HG03565 (cell line): ENCODE results near the gene KAZN.

Source experiments
- ATAC-seq: cut with Tn5 transposase; IDR thresholded peaks from one replicate; pipeline ENCODE4 v1.9.1; 2021; ENCODE audit warnings: mild to moderate bottlenecking, moderate library complexity; ENCODE audit not compliant: unreplicated experiment

KAZN gene

GRCh38 chr1:14639291-14640050 is 41.0 kb downstream of the KAZN start:
- ATAC-seq: no peak

GRCh38 chr1:14642712-14643111 is 44.2 kb downstream of the KAZN start:
- no peak for ATAC-seq

GRCh38 chr1:14646973-14647372 is 48.5 kb downstream of the KAZN start:
- no peak for ATAC-seq

- no peak for ATAC-seq
Observed at GRCh38 chr1:14647777-14648176, 49.3 kb downstream of the KAZN start.

DNA sequence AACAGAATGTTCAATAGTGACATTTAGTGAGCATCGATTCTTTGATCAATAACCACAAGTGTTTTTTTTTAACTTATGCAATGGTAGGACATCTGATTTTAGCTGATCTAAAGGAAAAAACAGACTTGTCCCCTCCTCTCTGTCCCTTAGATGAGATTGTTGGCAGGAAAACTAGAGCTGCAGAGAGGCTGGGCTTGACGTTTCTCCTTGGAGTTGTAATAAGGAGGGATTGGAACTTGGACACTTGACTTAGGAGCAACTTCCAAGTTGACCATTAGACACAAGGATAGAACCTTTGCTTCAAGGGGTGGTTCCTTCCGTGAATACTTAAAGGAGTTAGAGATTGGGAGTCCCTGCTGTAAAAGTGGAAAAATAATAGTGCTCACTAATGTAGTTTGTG is 49.9 kb downstream of the KAZN start:
- no peak for ATAC-seq

- ATAC-seq: no peak
Observed at GRCh38 chr1:14648896-14649855, 50.7 kb downstream of the KAZN start.

DNA sequence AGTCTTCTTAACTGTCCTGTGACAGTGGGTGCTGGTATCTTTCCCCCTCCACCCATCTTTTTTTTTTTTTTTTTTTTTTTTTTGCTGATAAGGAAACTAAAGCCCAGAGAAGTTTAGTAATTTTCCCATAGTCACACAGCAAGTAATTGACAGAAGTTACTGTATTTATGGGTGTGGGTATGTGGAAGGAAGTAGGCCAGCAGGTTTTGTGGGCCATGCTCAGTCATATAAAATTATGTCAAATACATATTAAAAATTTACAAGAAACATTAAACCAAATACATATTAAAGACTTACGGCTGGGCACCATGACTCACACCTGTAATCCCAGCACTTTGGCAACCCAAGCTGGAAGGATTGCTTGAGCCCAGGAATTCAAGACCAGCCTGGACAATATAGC is 51.5 kb downstream of the KAZN start:
- no peak for ATAC-seq

DNA sequence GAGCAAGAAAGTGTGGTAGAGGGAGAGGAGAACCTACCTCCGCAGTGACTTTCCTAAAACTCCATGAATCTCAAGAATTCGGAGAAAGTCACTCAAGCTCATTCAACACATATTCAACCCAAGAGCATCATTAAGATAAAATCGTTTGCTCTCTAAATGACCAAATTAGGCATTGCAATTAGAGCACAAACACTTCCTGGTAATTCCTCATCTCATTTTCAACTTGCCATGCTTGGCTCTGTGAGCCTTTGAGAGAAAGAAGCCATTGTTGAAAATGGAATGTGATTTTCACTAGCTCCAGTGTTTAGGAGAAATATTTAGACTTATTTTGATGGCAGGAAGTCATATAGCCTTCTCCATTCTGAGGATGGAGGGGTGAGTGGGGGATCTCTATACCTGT is 52.5 kb downstream of the KAZN start:
- no peak for ATAC-seq

DNA sequence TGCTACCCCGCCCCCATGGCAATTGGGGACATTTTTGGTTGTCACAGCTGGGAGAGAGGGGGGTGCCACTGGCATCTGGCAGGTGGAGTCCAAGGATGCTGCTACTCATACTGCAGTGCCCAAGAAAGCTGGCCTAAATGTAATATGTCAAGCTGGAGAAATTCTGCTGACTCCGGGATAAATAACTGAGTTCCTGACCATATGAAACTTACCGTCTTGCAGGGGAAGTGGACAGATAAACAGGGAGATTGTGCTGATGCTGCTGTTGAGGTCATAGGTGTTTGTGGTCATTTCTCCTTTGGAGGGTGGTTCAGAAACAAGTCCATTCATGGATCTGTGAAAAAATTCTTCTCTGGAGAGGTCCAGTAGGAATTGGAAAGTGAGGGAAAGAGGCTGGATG is 54.4 kb downstream of the KAZN start:
- ATAC-seq: no peak

DNA sequence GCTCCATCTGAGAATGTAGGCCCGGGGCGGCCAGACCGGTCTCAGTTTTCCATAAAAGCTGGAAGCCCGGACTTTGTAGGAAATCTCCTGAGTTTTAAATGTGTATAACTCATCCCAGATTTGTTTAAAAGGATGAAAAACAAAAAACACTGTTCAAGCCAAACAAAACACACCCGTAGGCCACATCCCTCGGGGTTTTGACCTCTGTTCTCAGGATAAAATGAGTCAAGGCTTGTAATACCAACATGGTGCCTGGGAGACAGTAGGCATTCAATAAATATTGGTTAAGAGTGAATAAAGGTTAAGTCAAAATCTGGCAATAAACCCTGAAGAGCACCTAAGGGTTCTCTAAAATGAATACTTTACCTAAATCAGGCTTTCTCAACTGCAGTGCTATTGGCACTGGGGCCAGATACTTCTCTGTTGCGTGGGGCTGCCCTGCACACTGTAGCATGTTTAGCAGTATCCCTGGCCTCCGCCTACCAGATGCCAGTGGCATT is 55.0 kb downstream of the KAZN start:
- no peak for ATAC-seq

GRCh38 chr1:14654554-14654953 is 56.1 kb downstream of the KAZN start:
- ATAC-seq: no peak

DNA sequence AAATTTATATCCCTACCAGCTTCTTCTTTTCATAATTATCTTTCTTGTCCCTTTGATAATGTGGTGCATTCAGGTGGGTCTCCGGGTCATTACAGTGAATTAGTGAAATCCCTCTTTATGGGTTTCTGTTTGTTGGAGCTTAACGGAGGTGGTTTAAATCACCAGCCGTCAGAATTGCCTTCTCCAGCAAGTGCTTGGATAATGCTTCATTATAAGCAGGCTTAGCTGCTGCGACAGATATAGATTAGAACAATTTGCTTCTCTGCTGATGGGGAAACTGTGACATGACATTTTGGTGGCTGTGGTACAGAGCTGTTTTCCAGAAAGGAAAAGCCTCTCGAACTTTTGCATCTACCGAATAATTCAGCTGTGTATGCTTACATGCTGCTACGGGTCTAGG is 56.9 kb downstream of the KAZN start:
- no peak for ATAC-seq

- ATAC-seq: no peak
Observed at GRCh38 chr1:14656384-14656937, 58.0 kb downstream of the KAZN start.

DNA sequence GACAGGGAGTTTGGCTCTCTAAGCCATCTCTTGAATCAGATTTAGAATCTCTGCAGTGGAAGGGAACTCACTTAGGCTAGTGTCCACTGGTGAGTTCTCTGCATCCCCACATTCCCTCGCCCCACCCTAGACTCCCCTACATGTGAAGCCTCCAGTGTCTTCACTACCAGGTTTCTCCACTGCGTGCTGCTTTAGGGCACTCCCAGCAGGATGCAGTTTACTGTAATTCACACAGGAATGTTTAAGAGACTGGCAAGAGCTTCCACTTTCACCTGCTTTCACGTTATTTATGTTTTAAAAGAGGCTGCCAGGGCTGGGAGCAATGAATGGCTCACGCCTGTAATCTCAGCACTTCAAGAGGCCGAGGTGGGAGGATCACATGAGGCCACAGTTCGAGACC is 60.2 kb downstream of the KAZN start:
- no peak for ATAC-seq

DNA sequence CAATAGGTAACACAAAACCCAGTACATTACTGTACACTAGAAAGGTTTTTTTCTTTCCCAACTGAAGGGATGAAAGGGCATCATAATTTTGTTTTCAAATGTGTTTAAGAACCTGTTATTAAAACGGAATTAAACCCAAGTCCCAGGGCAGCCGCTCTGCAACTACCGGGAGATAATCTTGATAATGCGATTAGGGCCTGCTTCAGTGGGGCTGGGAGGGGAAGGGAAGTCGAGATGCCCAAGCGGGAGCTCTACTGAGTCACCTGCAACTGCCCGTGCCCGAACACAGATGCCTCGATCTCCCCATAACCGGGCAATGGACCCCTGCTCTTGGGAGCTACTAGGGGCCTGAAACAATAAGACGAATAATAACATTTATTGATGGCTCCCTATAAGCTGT is 61.4 kb downstream of the KAZN start:
- ATAC-seq: no peak

DNA sequence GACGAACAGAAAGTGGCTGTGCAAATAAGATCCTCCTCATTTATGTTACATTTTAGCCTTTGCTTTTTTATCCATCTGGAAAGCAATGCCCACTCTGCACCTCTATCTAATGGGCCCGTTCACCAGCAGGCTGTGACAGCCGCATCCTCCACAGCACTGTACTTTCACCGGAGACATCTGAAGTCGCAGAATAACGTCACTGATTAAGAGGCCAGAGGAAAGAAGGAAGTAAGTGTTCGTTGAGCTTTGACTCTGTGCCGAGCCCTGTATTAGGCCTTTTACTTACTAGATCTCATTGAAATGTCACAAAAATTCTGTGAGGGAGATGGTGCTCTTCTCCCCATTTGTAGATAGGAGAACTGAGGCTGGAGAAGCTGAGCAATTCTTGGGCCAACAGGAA is 62.3 kb downstream of the KAZN start:
- no peak for ATAC-seq

GRCh38 chr1:14661222-14661621 is 62.7 kb downstream of the KAZN start:
- ATAC-seq: no peak

- no peak for ATAC-seq
Observed at GRCh38 chr1:14662116-14662515, 63.6 kb downstream of the KAZN start.

DNA sequence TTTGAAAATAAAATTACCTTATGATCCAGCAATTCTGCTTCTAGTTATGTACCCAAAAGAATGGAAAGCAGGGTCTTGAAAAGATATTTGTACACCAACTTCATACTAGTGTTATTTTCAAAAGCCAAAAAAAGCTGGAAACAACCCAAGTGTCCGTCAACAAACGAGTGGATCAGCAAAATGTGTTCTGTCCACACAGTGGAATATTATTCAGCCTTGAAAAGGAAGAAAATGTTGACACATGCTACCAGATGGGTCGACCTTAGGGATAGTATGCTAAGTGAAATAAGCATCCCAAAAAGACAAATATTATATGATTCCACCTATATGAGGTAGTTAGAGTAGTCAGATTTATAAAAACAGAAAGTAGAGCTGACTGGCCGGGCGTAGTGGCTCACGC is 65.3 kb downstream of the KAZN start:
- no peak for ATAC-seq

- no peak for ATAC-seq
Observed at GRCh38 chr1:14666373-14666772, 67.9 kb downstream of the KAZN start.

- no peak for ATAC-seq
Observed at GRCh38 chr1:14666962-14667650, 68.6 kb downstream of the KAZN start.
